Measurements from ENCODE around the gene EARS2. TPM values are rescaled to one million over a fixed set of nuclear protein-coding genes. Genes with fewer than 3 reads are reported as not detected.

Gene EARS2
- total and polyA plus RNA-seq, 2 of the 8 experiments (the other 6 are each of a cell fraction or from before 2014, with no cell fraction given) = 47.8 to 111 TPM

GRCh38 chr16:23510164-23510914, 46.8 kb downstream of the EARS2 start, which contains the start of gene GGA2 (continued):
- no peak for TF ChIP-seq KDM1A (IDR thresholded peaks at IDR 0.05; ENCODE audit: borderline replicate concordance, low read length)
- TF ChIP-seq KDM5A (IDR thresholded peaks at IDR 0.05; ENCODE audit: low read length) = no peak
- TF ChIP-seq NRF1 (IDR thresholded peaks at IDR 0.05; ENCODE audit: low read depth, low read length) = no peak
- no peak for TF ChIP-seq EGR1 (IDR thresholded peaks at IDR 0.05; ENCODE audit: borderline replicate concordance, low read depth, low read length)
- TF ChIP-seq POLR2AphosphoS5 (IDR thresholded peaks at IDR 0.05; ENCODE audit: low read depth, low read length) = peak; percentile 95
- peak; percentile 91 for TF ChIP-seq TAF1 (IDR thresholded peaks at IDR 0.05; ENCODE audit: low read depth, low read length)
- TF ChIP-seq TAF7 (optimal IDR thresholded peaks at IDR 0.05; ENCODE audit: borderline replicate concordance, low read depth, low read length) = peak; percentile 94
- TF ChIP-seq JUN (IDR thresholded peaks at IDR 0.05; ENCODE audit: low read depth, low read length) = no peak
- no peak for TF ChIP-seq CEBPB (IDR thresholded peaks at IDR 0.05; ENCODE audit: low read depth, low read length)
- no peak for TF ChIP-seq CHD7 (IDR thresholded peaks at IDR 0.05; ENCODE audit: insufficient replicate concordance, low read length)
- no peak for TF ChIP-seq BRCA1 (IDR thresholded peaks at IDR 0.05; ENCODE audit: low read depth, low read length)
